B cell (primary cell): ENCODE data around the gene MAP3K5. TPM values are rescaled to one million over a fixed set of nuclear protein-coding genes. Genes with fewer than 3 reads are reported as not detected.

Experiments
- ATAC-seq: fragments of 200-7000 bp; cut with Tn5 transposase; one replicate; pipeline ENCODE4 v1.10.0; 2021; ENCODE audit warnings: low read depth, mild to moderate bottlenecking, moderate number of reproducible peaks, moderate library complexity
- CTCF ChIA-PET: fragments of 350-600 bp; sonication (Branson Sonifier 250); formaldehyde crosslinking; loops from one replicate; lab custom pipeline; 2021; ENCODE audit warnings: antibody characterized with exemption, inconsistent platforms; lab: Charles Lee
- POLR2A ChIA-PET: fragments of 350-600 bp; sonication (Branson Sonifier 250); formaldehyde crosslinking; loops from one replicate; lab custom pipeline; 2021; ENCODE audit warnings: antibody characterized with exemption; lab: Charles Lee
- DNase-seq: peaks from one replicate; pipeline ENCODE4 v3.0.0; 2013
- H2AFZ ChIP-seq: 2 replicates; pipeline ENCODE4 v1.6.1; 2012; ENCODE audit warnings: mild to moderate bottlenecking, low read depth, low read length; ENCODE audit not compliant: insufficient read depth, poor library complexity, severe bottlenecking
- H3K27ac ChIP-seq, 2 donors: 1 replicate in 1 of 2; 2 replicates in 1 of 2; pipeline ENCODE4 v1.5.1; 2012 to 2013; ENCODE audit warnings: low read length in 2 of 2, mild to moderate bottlenecking in 2 of 2, moderate library complexity in 1 of 2
- H3K27me3 ChIP-seq, 4 experiments: fragments of 200-600 bp in 1 of 4; sonication (generic) in 1 of 4; replicated peaks in 1 of 4; 1 replicate in 2 of 4; 2 replicates in 2 of 4; pipeline versions ENCODE4 v1.6.1 to v1.7.0; 2013 to 2016; ENCODE audit warnings: low read length in 3 of 4, mild to moderate bottlenecking in 2 of 4, mixed read lengths in 1 of 4, moderate library complexity in 1 of 4; ENCODE audit not compliant: insufficient read depth in 4 of 4, control insufficient read depth in 3 of 4; ENCODE audit errors: control extremely low read depth in 1 of 4
- H3K36me3 ChIP-seq, 2 experiments: replicated peaks in 1 of 2; 1 replicate in 1 of 2; 2 replicates in 1 of 2; pipeline versions ENCODE4 v1.6.1 to v1.7.1; 2013; ENCODE audit warnings: low read length in 1 of 2; ENCODE audit not compliant: insufficient read depth in 2 of 2, control insufficient read depth in 1 of 2; ENCODE audit errors: control extremely low read depth in 1 of 2, extremely low read depth in 1 of 2
- H3K4me1 ChIP-seq, 2 donors: fragments of 200-600 bp in 1 of 2; sonication (generic) in 1 of 2; 1 replicate in 1 of 2; 2 replicates in 1 of 2; pipeline versions ENCODE4 v1.5.1 to v1.6.1; 2013 to 2017; ENCODE audit warnings: low read length in 2 of 2; ENCODE audit not compliant: control insufficient read depth in 2 of 2, insufficient read depth in 2 of 2
- H3K4me2 ChIP-seq: replicated peaks from 2 replicates; pipeline ENCODE3; 2012; ENCODE audit warnings: mild to moderate bottlenecking, low read depth, low read length; ENCODE audit not compliant: poor library complexity, severe bottlenecking
- H3K4me3 ChIP-seq, 5 experiments: fragments of 200-600 bp in 1 of 5; sonication (generic) in 1 of 5; 1 replicate in 3 of 5; 2 replicates in 2 of 5; pipeline versions ENCODE4 v1.5.1 to v1.7.0; 2011 to 2016; ENCODE audit warnings: low read length in 4 of 5, mild to moderate bottlenecking in 4 of 5, low read depth in 2 of 5, control low read depth in 1 of 5, moderate library complexity in 1 of 5; ENCODE audit not compliant: insufficient read depth in 1 of 5; ENCODE audit errors: control extremely low read depth in 1 of 5, extremely low read depth in 1 of 5
- H3K79me2 ChIP-seq: fragments of 200-600 bp; sonication (generic); one replicate; pipeline ENCODE4 v1.6.0; 2016; ENCODE audit warnings: low read length; ENCODE audit not compliant: control insufficient read depth, insufficient read depth
- H3K9ac ChIP-seq: fragments of 200-600 bp; sonication (generic); 2 replicates; pipeline ENCODE4 v1.6.1; 2017; ENCODE audit warnings: mild to moderate bottlenecking, low read length, moderate library complexity
- H3K9me3 ChIP-seq, 3 donors: one replicate each; pipeline versions ENCODE4 v1.6.1 to v1.7.1; 2013; ENCODE audit warnings: low read length in 2 of 3; ENCODE audit not compliant: control insufficient read depth in 2 of 3, insufficient read depth in 1 of 3; ENCODE audit errors: control extremely low read depth in 1 of 3
- H4K20me1 ChIP-seq: 2 replicates; pipeline ENCODE4 v1.6.0; 2012; ENCODE audit warnings: mild to moderate bottlenecking, low read length; ENCODE audit not compliant: insufficient read depth, control insufficient read depth, poor library complexity, severe bottlenecking
- H3K27ac Mint-ChIP-seq: one replicate; pipeline ENCODE4 v1.8.0; 2021; ENCODE audit warnings: mixed read lengths
- H3K27me3 Mint-ChIP-seq: one replicate; pipeline ENCODE4 v1.8.0; 2021; ENCODE audit warnings: mixed read lengths
- H3K4me1 Mint-ChIP-seq: one replicate; pipeline ENCODE4 v1.8.0; 2021; ENCODE audit warnings: mixed read lengths
- H3K4me3 Mint-ChIP-seq: one replicate; pipeline ENCODE4 v1.8.0; 2021; ENCODE audit warnings: mixed read lengths
- H3K9me3 Mint-ChIP-seq: one replicate; pipeline ENCODE4 v1.8.0; 2022; ENCODE audit warnings: mixed read lengths; ENCODE audit not compliant: insufficient read depth
- EZH2 ChIP-seq: IDR thresholded peaks from 2 replicates; pipeline ENCODE4 v1.6.1; 2012; ENCODE audit warnings: borderline replicate concordance, low read depth, mild to moderate bottlenecking, moderate library complexity, low read length; ENCODE audit not compliant: insufficient read depth, poor library complexity, severe bottlenecking
- WGBS: methylation state at CpG from one replicate; pipeline ENCODE4 v1.1.5; 2013; ENCODE audit warnings: missing lambda C conversion rate; ENCODE audit not compliant: insufficient coverage; 5-methylcytosine and 5-hydroxymethylcytosine counted together
- intact Hi-C: fragments of 100-400 bp; cut with micrococcal nuclease; formaldehyde crosslinking; loops from one replicate; pipeline ENCODE4 v1.10.0; 2022
- polyA plus RNA-seq: library from polyadenylated mRNA; depleted of rRNA; stranded (reverse); fragments of >200 nt; gene quantifications from 2 replicates; pipeline ENCODE4 v1.2.3, GENCODE V29; 2012
- total RNA-seq, 2 donors: library from RNA; stranded (reverse); fragments of 120-200 nt in 1 of 2; gene quantifications; 1 replicate in 1 of 2; 2 replicates in 1 of 2; pipeline versions ENCODE4 v1.2.3 to v1.2.4, GENCODE V29; 2013 to 2022
- TF ChIP-seq, protein P1 (sequence below): fragments of 200-600 bp; IDR thresholded peaks from one replicate; pipeline ENCODE4 v1.8.0; 2022; ENCODE audit warnings: antibody characterized with exemption, mild to moderate bottlenecking

Gene MAP3K5
- total and polyA plus RNA-seq, 2 donors (not counting 1 experiment from before 2014, with no cell fraction given), result 5.7 to 34.1 TPM

DNA sequence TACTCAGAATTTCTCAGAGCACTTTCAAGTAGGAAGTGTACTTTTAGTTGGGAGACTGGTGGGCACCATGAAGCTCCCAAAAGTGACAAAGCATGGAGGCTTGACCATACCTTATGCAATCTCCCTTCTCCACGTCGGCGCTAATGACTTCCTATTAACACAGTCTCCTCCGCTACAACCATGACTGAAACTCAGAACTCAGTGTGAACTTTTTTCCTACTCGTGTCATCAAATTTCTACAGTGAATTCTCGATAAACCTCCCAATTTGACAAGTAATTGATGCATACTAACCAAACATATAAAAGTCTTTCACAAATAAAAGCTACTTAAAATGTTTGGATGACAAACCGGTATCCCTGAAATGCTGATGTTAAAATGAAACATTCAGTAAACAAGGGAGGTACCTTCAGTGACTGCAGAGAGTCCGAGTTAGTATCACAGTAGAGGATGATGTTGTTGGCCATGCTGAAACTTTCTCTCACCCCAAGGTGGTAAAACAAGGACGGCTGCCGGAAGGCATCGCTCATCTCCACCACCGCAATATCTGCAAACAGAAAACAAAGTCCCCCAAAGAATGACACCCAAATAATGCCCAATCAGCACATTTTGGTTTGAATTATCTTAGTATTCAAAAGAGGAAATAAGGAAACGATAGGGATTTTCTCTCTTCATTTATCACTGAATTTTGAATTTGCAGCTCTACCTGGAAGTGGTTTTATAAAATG, 72.1 kb downstream of the MAP3K5 start:
- Histone ChIP-seq H3K9ac (peak overlapping the region; percentile 28), H3K4me1 (peaks cover 54 to 55% of the 10 kb centered on the region in 2 donors), H3K79me2 (peaks cover 50% of the 10 kb centered on the region), H3K4me2 (peak overlapping the region; percentile 57), H3K9me3 (peaks cover 0 to 3% (median 0%) of the 10 kb centered on the region in 3 donors), H4K20me1 (no peaks in the 10 kb centered on the region), H3K27ac (peak overlapping the region; percentile 25 to 67), H3K36me3 (no peaks in the 10 kb centered on the region), H3K4me3 (peak overlapping the region in 1 of 5 experiments; percentile 43), H2AFZ (peak overlapping the region; percentile 34), H3K27me3 (no peaks in the 10 kb centered on the region)
- ATAC-seq, result peak; percentile 12
- no peak for TF ChIP-seq EZH2
- TF ChIP-seq, protein P1, sequence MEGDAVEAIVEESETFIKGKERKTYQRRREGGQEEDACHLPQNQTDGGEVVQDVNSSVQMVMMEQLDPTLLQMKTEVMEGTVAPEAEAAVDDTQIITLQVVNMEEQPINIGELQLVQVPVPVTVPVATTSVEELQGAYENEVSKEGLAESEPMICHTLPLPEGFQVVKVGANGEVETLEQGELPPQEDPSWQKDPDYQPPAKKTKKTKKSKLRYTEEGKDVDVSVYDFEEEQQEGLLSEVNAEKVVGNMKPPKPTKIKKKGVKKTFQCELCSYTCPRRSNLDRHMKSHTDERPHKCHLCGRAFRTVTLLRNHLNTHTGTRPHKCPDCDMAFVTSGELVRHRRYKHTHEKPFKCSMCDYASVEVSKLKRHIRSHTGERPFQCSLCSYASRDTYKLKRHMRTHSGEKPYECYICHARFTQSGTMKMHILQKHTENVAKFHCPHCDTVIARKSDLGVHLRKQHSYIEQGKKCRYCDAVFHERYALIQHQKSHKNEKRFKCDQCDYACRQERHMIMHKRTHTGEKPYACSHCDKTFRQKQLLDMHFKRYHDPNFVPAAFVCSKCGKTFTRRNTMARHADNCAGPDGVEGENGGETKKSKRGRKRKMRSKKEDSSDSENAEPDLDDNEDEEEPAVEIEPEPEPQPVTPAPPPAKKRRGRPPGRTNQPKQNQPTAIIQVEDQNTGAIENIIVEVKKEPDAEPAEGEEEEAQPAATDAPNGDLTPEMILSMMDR, result no peak
- CTCF ChIA-PET, result interaction anchor here (0.6 to 7.4 kb wide), 6 partner anchors 18 to 113 kb away, joined by 3 to 58 read pairs (median 5); partner anchors contain the start of gene MAP3K5
- no peaks in the 10 kb centered on the region for H3K27me3 Mint-ChIP-seq
- peaks cover 70% of the 10 kb centered on the region for H3K4me1 Mint-ChIP-seq
- peak; percentile 14 for DNase-seq
- peak overlapping the region; percentile 83 for H3K4me3 Mint-ChIP-seq
- POLR2A ChIA-PET, result interaction anchor here (1.1 to 1.8 kb wide), 3 partner anchors 72 to 102 kb away, joined by 3 to 4 read pairs (median 4); partner anchors contain the start of genes MAP3K5 and PEX7
- intact Hi-C loops, result no loop called here
- peaks cover 1% of the 10 kb centered on the region for H3K9me3 Mint-ChIP-seq
- H3K27ac Mint-ChIP-seq, result peak overlapping the region; percentile 92
- 65% methylated on average over 4 of the region's 13 CpGs for WGBS
